ENCODE data around the gene SPOCD1. TPM values are rescaled to one million over a fixed set of nuclear protein-coding genes. Genes with fewer than 3 reads are reported as not detected.

SPOCD1 gene
- total and polyA plus RNA-seq, 12 donors: 0.09 to 2.4 (median 0.61) TPM

DNA sequence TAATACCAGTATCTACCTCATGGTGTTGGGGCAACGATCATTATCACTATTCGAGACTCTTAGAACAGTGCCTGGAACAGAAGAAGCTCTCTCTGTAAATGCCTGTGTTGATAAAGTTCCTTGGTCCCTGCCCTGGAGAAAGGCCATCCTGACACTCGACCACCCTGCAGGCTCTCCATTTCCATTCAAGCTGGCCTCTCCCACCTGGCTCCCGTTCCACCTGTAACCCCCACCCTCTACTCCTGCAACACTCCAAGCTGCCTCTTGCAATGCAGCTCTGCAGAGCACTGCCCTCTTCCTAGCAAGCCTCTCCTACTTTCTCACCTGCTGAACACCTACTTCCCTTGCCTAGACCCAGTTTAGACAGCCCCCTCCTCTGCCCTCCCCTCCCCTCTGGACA lies 6.1 kb downstream of the SPOCD1 start:
- no peaks in the 10 kb centered on the region for H3K9me3 ChIP-seq (replicated peaks in 1 of 3)
- WGBS, 4 donors: 64 to 78% (median 71%) methylated on average over 4 of the region's 4 CpGs
- no peak overlapping the region for H3K4me3 ChIP-seq
- H3K27ac ChIP-seq: no peak overlapping the region
- H3K4me1 ChIP-seq (replicated peaks in 1 of 2): no peaks in the 10 kb centered on the region
- H3K27me3 ChIP-seq: no peaks in the 10 kb centered on the region
- TF ChIP-seq, protein P1, sequence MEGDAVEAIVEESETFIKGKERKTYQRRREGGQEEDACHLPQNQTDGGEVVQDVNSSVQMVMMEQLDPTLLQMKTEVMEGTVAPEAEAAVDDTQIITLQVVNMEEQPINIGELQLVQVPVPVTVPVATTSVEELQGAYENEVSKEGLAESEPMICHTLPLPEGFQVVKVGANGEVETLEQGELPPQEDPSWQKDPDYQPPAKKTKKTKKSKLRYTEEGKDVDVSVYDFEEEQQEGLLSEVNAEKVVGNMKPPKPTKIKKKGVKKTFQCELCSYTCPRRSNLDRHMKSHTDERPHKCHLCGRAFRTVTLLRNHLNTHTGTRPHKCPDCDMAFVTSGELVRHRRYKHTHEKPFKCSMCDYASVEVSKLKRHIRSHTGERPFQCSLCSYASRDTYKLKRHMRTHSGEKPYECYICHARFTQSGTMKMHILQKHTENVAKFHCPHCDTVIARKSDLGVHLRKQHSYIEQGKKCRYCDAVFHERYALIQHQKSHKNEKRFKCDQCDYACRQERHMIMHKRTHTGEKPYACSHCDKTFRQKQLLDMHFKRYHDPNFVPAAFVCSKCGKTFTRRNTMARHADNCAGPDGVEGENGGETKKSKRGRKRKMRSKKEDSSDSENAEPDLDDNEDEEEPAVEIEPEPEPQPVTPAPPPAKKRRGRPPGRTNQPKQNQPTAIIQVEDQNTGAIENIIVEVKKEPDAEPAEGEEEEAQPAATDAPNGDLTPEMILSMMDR (IDR thresholded peaks at IDR 0.05): no peak
- TF ChIP-seq POLR2A (IDR thresholded peaks at IDR 0.05): no peak
- peak in 1 of 7 donors; percentile 29 for DNase-seq
- no peaks in the 10 kb centered on the region for H3K36me3 ChIP-seq (replicated peaks in 1 of 2)
- intact Hi-C loops (cut with DNase I): loop anchor here (10.0 kb wide), 1 partner anchor 155 kb away; no protein-coding TSS in a partner anchor

DNA sequence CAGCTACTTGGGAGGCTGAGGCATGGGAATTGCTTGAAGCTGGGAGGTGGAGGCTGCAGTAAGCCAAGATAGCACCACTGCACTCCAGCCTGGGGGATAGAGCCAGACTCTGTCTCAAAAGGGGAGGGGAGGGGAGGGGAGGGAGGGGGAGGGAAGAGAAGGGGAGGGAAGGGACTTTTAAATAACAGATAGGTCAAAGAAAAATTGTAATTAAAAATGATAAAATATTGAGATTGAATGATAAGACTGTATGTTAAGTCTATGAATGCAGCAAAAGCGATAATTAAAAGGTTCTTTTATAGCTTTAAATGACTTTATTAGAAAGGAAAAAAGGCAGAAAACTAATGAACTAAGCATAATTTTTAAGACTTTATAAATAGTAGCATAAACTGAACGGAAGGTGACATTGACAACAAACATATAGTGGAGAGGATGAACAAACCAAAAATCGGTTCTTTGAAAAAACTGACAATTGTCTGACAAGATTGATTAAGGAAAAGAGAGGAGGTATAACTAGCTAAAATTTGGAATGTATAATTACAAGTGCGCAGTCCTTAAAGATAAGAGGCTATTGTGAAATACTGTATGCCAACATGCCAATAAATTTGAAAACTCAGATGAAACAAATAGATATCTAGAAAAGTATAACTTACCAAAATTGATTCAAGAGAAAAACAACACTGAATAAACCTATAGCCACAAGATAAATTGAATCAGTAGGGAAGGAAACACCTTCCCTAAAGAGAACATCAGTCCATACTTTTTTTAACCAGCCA lies 8.4 kb downstream of the SPOCD1 start:
- WGBS, 4 donors: 65 to 76% (median 70%) methylated on average over 4 of the region's 4 CpGs
- no peak overlapping the region for H3K27ac ChIP-seq
- no peak for DNase-seq
- H3K27me3 ChIP-seq: no peaks in the 10 kb centered on the region
- no peaks in the 10 kb centered on the region for H3K4me1 ChIP-seq (replicated peaks in 1 of 2)
- no peak for TF ChIP-seq POLR2A (IDR thresholded peaks at IDR 0.05)
- TF ChIP-seq, protein P1 (IDR thresholded peaks at IDR 0.05): no peak
- intact Hi-C loops (cut with DNase I): no loop called here
- H3K36me3 ChIP-seq (replicated peaks in 1 of 2): no peaks in the 10 kb centered on the region
- H3K4me3 ChIP-seq: no peak overlapping the region
- H3K9me3 ChIP-seq (replicated peaks in 1 of 3): no peaks in the 10 kb centered on the region

DNA sequence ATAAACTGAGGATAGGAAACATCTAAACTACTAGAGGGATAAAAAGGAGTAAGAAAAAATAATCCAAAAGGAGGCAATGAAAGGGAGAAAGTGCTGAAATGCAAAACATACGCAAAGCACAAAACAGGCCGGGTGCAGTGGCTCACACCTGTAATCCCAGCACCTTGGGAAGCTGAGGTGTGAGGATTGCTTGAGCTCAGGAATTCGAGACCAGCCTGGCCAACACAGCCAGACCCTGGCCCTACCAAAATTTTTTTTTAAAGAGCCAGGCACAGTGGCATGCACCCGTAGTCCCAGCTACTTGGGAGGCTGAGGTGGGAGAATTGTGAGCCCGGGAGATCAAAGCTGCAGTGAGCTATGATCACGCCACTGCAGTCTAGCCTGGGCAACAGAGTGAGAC lies 10.5 kb downstream of the SPOCD1 start:
- Histone ChIP-seq H3K4me1 (replicated peaks in 1 of 2) (no peaks in the 10 kb centered on the region), H3K27me3 (no peaks in the 10 kb centered on the region), H3K4me3 (no peak overlapping the region), H3K27ac (no peak overlapping the region), H3K36me3 (replicated peaks in 1 of 2) (no peaks in the 10 kb centered on the region), H3K9me3 (replicated peaks in 1 of 3) (no peaks in the 10 kb centered on the region)
- WGBS, 4 donors: 82 to 93% (median 87%) methylated on average over 6 of the region's 6 CpGs
- DNase-seq: peak in 2 of 7 donors; percentile 6 to 7
- TF ChIP-seq POLR2A (IDR thresholded peaks at IDR 0.05): no peak
- TF ChIP-seq, protein P1 (IDR thresholded peaks at IDR 0.05): no peak
- intact Hi-C loops (cut with DNase I): no loop called here

DNA sequence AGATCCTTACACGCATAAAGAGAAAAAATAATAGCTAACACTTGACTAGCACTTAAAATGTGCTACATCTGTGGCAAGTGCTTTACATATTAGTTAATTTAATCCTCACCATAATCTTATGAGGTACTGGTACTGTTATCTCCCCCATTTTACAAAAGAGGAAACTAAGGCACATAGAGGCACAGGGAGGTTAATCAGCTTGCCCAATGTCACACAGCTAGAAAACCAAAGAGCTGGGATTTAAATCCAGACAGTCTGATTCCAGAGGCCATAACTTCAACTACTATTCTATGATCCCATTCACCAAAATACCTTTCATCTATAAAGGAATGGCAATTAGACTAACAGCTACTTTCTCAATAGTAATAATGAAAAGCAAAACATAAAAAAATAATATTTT lies 11.7 kb downstream of the SPOCD1 start:
- DNase-seq: no peak
- Histone ChIP-seq H3K9me3 (replicated peaks in 1 of 3) (no peaks in the 10 kb centered on the region), H3K27ac (no peak overlapping the region), H3K4me3 (no peak overlapping the region), H3K36me3 (replicated peaks in 1 of 2) (no peaks in the 10 kb centered on the region), H3K27me3 (peaks cover 3% of the 10 kb centered on the region), H3K4me1 (replicated peaks in 1 of 2) (no peaks in the 10 kb centered on the region)
- WGBS, 4 donors: 89 to 92% (median 91%) methylated on average over 1 of the region's 1 CpG
- TF ChIP-seq, protein P1 (IDR thresholded peaks at IDR 0.05): no peak
- no peak for TF ChIP-seq POLR2A (IDR thresholded peaks at IDR 0.05)
- intact Hi-C loops (cut with DNase I): no loop called here

Measured in adrenal gland (tissue), 12 donors.